Endothelial cell (in vitro differentiated cells): ENCODE data around the gene OTUD7B. TPM values are rescaled to one million over a fixed set of nuclear protein-coding genes. Genes with fewer than 3 reads are reported as not detected.
A peak's percentile ranks its signal among the peaks of the same experiment; 100 is the strongest.

Experiments used
- DNase-seq: peaks from one replicate; pipeline ENCODE4 v3.0.0; 2021; ENCODE audit warnings: low spot score
- H3K27ac Mint-ChIP-seq: one replicate; pipeline ENCODE4 v1.8.0; 2021; ENCODE audit warnings: mixed read lengths, inconsistent platforms; ENCODE audit not compliant: unreplicated experiment
- H3K27me3 Mint-ChIP-seq: one replicate; pipeline ENCODE4 v1.8.0; 2021; ENCODE audit warnings: mild to moderate bottlenecking, moderate library complexity, mixed read lengths, inconsistent platforms; ENCODE audit not compliant: unreplicated experiment
- H3K36me3 Mint-ChIP-seq: one replicate; pipeline ENCODE4 v1.8.0; 2021; ENCODE audit warnings: mild to moderate bottlenecking, low read depth, mixed read lengths, inconsistent platforms; ENCODE audit not compliant: unreplicated experiment
- H3K4me1 Mint-ChIP-seq: one replicate; pipeline ENCODE4 v1.8.0; 2021; ENCODE audit warnings: mild to moderate bottlenecking, mixed read lengths, inconsistent platforms; ENCODE audit not compliant: unreplicated experiment
- H3K4me3 Mint-ChIP-seq: one replicate; pipeline ENCODE4 v1.8.0; 2021; ENCODE audit warnings: mild to moderate bottlenecking, mixed read lengths, inconsistent platforms; ENCODE audit not compliant: unreplicated experiment
- H3K9me3 Mint-ChIP-seq: one replicate; pipeline ENCODE4 v1.8.0; 2021; ENCODE audit warnings: mixed read lengths, inconsistent platforms; ENCODE audit not compliant: unreplicated experiment
- CTCF ChIP-seq: fragments of 200-600 bp; sonication (generic); IDR thresholded peaks from one replicate; pipeline ENCODE4 v1.5.0; 2021; ENCODE audit warnings: antibody characterized with exemption; ENCODE audit not compliant: unreplicated experiment
- total RNA-seq: library from RNA; stranded (reverse); fragmentation: NEBNext Ultra II Directional; extraction: Animal tissue kit (Norgen Biotek cat#: 25700); gene quantifications from one replicate; pipeline ENCODE4 v1.2.1, GENCODE V29; 2021; ENCODE audit not compliant: unreplicated experiment

OTUD7B gene
- total RNA-seq, 1 donor from 2014 or later = 20.4 TPM

- Mint-ChIP-seq H3K36me3 (no peaks in the 10 kb centered on the region), H3K4me1 (peaks cover 6% of the 10 kb centered on the region), H3K4me3 (no peak overlapping the region), H3K27ac (no peak overlapping the region), H3K9me3 (no peaks in the 10 kb centered on the region), H3K27me3 (peaks cover 1% of the 10 kb centered on the region)
- no peak for DNase-seq
- TF ChIP-seq CTCF = no peak
These were observed 5.2 kb upstream of the OTUD7B start for GRCh38 chr1:150015651-150016131.

GRCh38 chr1:150012611-150013010 lies 2.1 kb upstream of the OTUD7B start:
- H3K9me3 Mint-ChIP-seq = no peaks in the 10 kb centered on the region
- no peaks in the 10 kb centered on the region for H3K36me3 Mint-ChIP-seq
- DNase-seq = no peak
- no peak for TF ChIP-seq CTCF
- peaks cover 3% of the 10 kb centered on the region for H3K27me3 Mint-ChIP-seq
- H3K4me1 Mint-ChIP-seq = peaks cover 19% of the 10 kb centered on the region
- H3K27ac Mint-ChIP-seq = no peak overlapping the region
- H3K4me3 Mint-ChIP-seq = no peak overlapping the region

GRCh38 chr1:150009604-150010392 lies 728 bp downstream of the OTUD7B start:
- Mint-ChIP-seq H3K36me3 (no peaks in the 10 kb centered on the region), H3K4me1 (peaks cover 22% of the 10 kb centered on the region), H3K4me3 (peak overlapping the region; percentile 100)

GRCh38 chr1:150008699-150009098 lies 1.8 kb downstream of the OTUD7B start:
- Mint-ChIP-seq H3K9me3 (no peaks in the 10 kb centered on the region), H3K27ac (no peak overlapping the region), H3K4me1 (peaks cover 22% of the 10 kb centered on the region), H3K27me3 (peaks cover 1% of the 10 kb centered on the region), H3K36me3 (peaks cover 4% of the 10 kb centered on the region), H3K4me3 (peak overlapping the region; percentile 100)
- DNase-seq = no peak
- TF ChIP-seq CTCF = no peak

More at GRCh38 chr1:150009604-150010392, 728 bp downstream of the OTUD7B start:
- H3K27ac Mint-ChIP-seq = peak overlapping the region; percentile 99
- no peaks in the 10 kb centered on the region for H3K9me3 Mint-ChIP-seq
- no peak for TF ChIP-seq CTCF
- peak; percentile 19 for DNase-seq
- peaks cover 1% of the 10 kb centered on the region for H3K27me3 Mint-ChIP-seq

GRCh38 chr1:150006881-150007421 lies 3.6 kb downstream of the OTUD7B start:
- Mint-ChIP-seq H3K9me3 (no peaks in the 10 kb centered on the region), H3K27ac (no peak overlapping the region), H3K27me3 (peaks cover 1% of the 10 kb centered on the region), H3K36me3 (peaks cover 9% of the 10 kb centered on the region), H3K4me3 (no peak overlapping the region), H3K4me1 (peaks cover 22% of the 10 kb centered on the region)
- no peak for DNase-seq
- no peak for TF ChIP-seq CTCF
